T-cell (primary cell): Measurements from ENCODE around the gene RARA. TPM values are rescaled to one million over a fixed set of nuclear protein-coding genes. Genes with fewer than 3 reads are reported as not detected.
A peak's percentile ranks its signal among the peaks of the same experiment; 100 is the strongest.

Source experiments
- ATAC-seq, 4 experiments: fragments of 200-7000 bp in 3 of 4; fragments of 150-1000 bp in 1 of 4; cut with Tn5 transposase; replicated peaks in 1 of 4; 1 replicate in 3 of 4; 2 replicates in 1 of 4; pipeline ENCODE4 v1.10.0; 2021; ENCODE audit warnings: moderate library complexity in 3 of 4, mild to moderate bottlenecking in 2 of 4, moderate number of reproducible peaks in 1 of 4
- CTCF ChIA-PET, 2 donors: fragments of 300-600 bp; sonication (Branson Sonifier 250); formaldehyde crosslinking; loops; one replicate each; lab custom pipeline; 2022; ENCODE audit warnings: antibody characterized with exemption in 2 of 2; lab: Charles Lee
- POLR2A ChIA-PET, 2 donors: fragments of 300-600 bp; sonication (Branson Sonifier 250); formaldehyde crosslinking; loops; one replicate each; lab custom pipeline; 2022; ENCODE audit warnings: antibody characterized with exemption in 2 of 2; lab: Charles Lee
- DNase-seq, 35 experiments: peaks; one replicate each; pipeline versions ENCODE4 v3.0.0 to v3.0.0-alpha.2; 2013 to 2023
- H3K27ac ChIP-seq: one replicate; pipeline ENCODE4 v1.5.1; 2013; ENCODE audit warnings: low read length
- H3K27me3 ChIP-seq, 2 experiments: replicated peaks in 1 of 2; 1 replicate in 1 of 2; 2 replicates in 1 of 2; pipeline versions ENCODE4 v1.6.1 to v1.7.0; 2013; ENCODE audit warnings: low read length in 1 of 2, mixed read lengths in 1 of 2; ENCODE audit not compliant: control insufficient read depth in 2 of 2, insufficient read depth in 2 of 2; ENCODE audit errors: extremely low read depth in 1 of 2
- H3K36me3 ChIP-seq, 2 donors: 1 replicate in 1 of 2; 2 replicates in 1 of 2; pipeline versions ENCODE4 v1.6.1 to v1.7.0; 2013; ENCODE audit warnings: low read length in 1 of 2; ENCODE audit not compliant: control insufficient read depth in 2 of 2, insufficient read depth in 1 of 2; ENCODE audit errors: extremely low read depth in 1 of 2
- H3K4me1 ChIP-seq, 2 experiments: 1 replicate in 1 of 2; 2 replicates in 1 of 2; pipeline versions ENCODE4 v1.6.1 to v1.7.0; 2013; ENCODE audit warnings: low read length in 2 of 2, mixed read lengths in 1 of 2; ENCODE audit not compliant: insufficient read depth in 2 of 2, control insufficient read depth in 1 of 2; ENCODE audit errors: extremely low read depth in 1 of 2
- H3K4me3 ChIP-seq, 2 donors: 1 replicate in 1 of 2; 2 replicates in 1 of 2; pipeline versions ENCODE4 v1.5.1 to v1.7.0; 2013; ENCODE audit warnings: mild to moderate bottlenecking in 2 of 2, low read length in 1 of 2, moderate library complexity in 1 of 2; ENCODE audit not compliant: control insufficient read depth in 1 of 2; ENCODE audit errors: extremely low read depth in 1 of 2
- H3K9me3 ChIP-seq: 2 replicates; pipeline ENCODE4 v1.7.0; 2013
- H3K27ac Mint-ChIP-seq, 2 donors: one replicate each; pipeline ENCODE4 v1.8.0; 2020 to 2021; ENCODE audit warnings: mild to moderate bottlenecking in 2 of 2, mixed read lengths in 2 of 2
- H3K27me3 Mint-ChIP-seq, 2 donors: one replicate each; pipeline ENCODE4 v1.8.0; 2021 to 2022; ENCODE audit warnings: mixed read lengths in 2 of 2
- H3K36me3 Mint-ChIP-seq: one replicate; pipeline ENCODE4 v1.8.0; 2021; ENCODE audit warnings: mixed read lengths
- H3K4me1 Mint-ChIP-seq, 3 donors: one replicate each; pipeline ENCODE4 v1.8.0; 2020 to 2022; ENCODE audit warnings: mixed read lengths in 3 of 3, mild to moderate bottlenecking in 1 of 3
- H3K4me3 Mint-ChIP-seq, 3 donors: one replicate each; pipeline ENCODE4 v1.8.0; 2020 to 2022; ENCODE audit warnings: mild to moderate bottlenecking in 3 of 3, mixed read lengths in 3 of 3, moderate library complexity in 3 of 3
- H3K9me3 Mint-ChIP-seq, 3 donors: one replicate each; pipeline ENCODE4 v1.8.0; 2020 to 2022; ENCODE audit warnings: mixed read lengths in 3 of 3
- WGBS: methylation state at CpG from one replicate; pipeline ENCODE4 v1.1.5; 2013; ENCODE audit warnings: missing lambda C conversion rate; ENCODE audit not compliant: insufficient coverage; 5-methylcytosine and 5-hydroxymethylcytosine counted together
- total RNA-seq, 35 experiments: library from RNA in 6 of 35; stranded (reverse) in 6 of 35; fragments of 120-200 nt in 1 of 35; gene quantifications; one replicate each; pipeline versions ENCODE4 v1.2.1 to v1.2.4 and lab custom pipeline; 2013 to 2026

Gene RARA
- total RNA-seq, 5 donors from 2014 or later (not counting 1 experiment from before 2014, with no cell fraction given), result 46.8 to 90.7 (median 69.1) TPM

DNA sequence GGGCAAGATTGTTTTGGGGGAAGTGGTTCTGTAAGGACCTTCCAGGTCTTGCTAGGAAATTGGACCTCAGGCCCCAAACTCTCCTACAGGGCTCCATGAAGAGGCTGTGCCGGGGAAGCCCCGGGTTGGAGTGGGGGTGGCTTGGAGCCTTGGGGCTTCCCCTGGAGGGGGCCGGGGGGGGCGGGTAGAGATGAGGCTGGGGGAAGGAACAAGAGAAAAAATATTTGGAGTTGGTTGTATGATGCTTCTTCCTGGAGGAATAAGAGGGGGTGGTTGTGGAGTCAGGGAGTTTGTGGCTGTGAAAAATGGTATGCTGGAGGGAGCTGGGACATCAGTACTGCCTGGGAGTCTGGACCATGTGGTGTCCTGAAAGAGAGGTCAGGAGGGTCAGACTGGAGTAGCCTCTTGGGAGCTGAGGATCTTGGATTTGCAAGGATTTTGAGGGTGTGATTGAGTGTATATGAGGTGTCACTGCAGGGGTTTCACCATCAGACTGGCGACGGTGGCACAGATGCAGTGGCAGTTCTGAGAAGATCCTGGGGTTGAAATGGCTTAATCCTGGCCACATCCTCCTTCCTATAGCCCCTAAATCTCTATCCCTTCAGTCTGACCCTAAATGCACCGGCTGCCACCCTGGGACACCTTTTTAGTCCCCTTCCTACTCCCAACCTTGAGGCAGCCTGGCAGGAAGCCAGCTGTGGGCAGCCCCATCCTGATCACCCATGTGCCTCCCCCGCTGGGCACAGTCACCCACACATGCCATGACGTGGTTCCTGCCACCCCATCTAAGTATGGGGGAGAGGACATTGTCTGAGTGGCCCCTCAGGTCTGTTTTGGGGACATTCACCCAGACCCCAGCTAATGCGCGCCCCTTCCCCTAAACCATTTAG lies 10.9 kb downstream of the RARA start:
- ChIA-PET CTCF (interaction anchor here (0.5 to 1.2 kb wide), 3 partner anchors 10 to 115 kb away, joined by 3 to 4 read pairs (median 3); partner anchors contain the start of gene RARA (in 1 of the 2)), POLR2A (interaction anchor here (0.5 to 1.4 kb wide), 4 partner anchors 11 to 1370 kb away, joined by 3 to 4 read pairs (median 3); no protein-coding TSS in a partner anchor)
- Histone ChIP-seq H3K27ac (peak overlapping the region; percentile 99), H3K27me3 (no peaks in the 10 kb centered on the region), H3K9me3 (no peaks in the 10 kb centered on the region), H3K4me1 (peaks cover 53 to 95% of the 10 kb centered on the region in 2 experiments), H3K4me3 (peak overlapping the region; percentile 83 to 99), H3K36me3 (peaks cover 0 to 2% of the 10 kb centered on the region in 2 donors)
- peak in 34 of 35 experiments; percentile 60 to 92 (median 74) for DNase-seq
- ATAC-seq, result peak in 2 of 4 experiments; percentile 7 to 8
- peak overlapping the region; percentile 99 to 100 for H3K27ac Mint-ChIP-seq
- peak overlapping the region; percentile 91 to 96 (median 94) for H3K4me3 Mint-ChIP-seq
- no peaks in the 10 kb centered on the region for H3K27me3 Mint-ChIP-seq
- H3K9me3 Mint-ChIP-seq, result no peaks in the 10 kb centered on the region
- WGBS, result no CpG with 5 or more reads among the region's 11 CpGs
- H3K4me1 Mint-ChIP-seq, result peaks cover 83 to 92% (median 85%) of the 10 kb centered on the region in 3 donors
- no peaks in the 10 kb centered on the region for H3K36me3 Mint-ChIP-seq

DNA sequence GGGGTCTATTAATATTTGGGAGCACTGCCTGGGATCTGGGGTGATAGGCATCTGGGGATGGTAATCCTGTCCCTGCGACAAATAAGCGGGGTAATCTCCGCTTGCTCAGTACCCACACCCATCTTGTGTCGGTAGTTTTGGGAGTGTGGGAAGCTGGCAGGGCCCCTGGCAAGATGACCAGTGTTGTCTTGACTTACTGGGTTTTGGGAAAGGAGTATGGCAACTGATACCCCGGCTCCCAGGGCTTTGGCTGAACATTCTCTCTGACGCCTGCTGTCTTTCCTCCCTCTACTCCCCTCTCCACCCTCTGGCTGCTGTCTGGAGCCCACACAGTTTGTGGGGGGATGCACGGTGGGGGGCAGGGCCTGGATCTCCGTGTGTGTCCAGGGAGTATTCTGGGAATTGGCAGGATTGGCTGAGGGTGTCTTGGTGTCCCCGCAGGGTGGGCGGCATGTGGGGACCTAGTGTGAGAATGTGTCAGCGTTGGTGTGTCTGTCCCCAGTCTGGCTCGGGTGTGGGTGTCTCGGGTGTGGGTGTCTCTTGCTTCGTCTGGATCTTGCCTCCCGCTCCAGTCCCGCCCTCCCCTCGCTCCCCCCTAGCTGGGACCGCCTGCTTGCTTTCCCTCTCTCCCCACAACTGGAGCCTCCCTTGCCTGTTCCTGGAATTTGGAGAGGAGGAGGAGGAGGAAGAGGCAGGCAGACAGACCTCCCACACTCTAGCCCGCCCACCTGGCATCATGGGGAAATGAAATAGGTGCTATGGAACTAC lies 12.0 kb downstream of the RARA start:
- Mint-ChIP-seq H3K36me3 (no peaks in the 10 kb centered on the region), H3K27me3 (no peaks in the 10 kb centered on the region), H3K4me1 (peaks cover 82 to 92% (median 85%) of the 10 kb centered on the region in 3 donors), H3K9me3 (no peaks in the 10 kb centered on the region), H3K27ac (peak overlapping the region; percentile 99 to 100), H3K4me3 (peak overlapping the region; percentile 91 to 96 (median 94))
- DNase-seq, result peak in 11 of 35 experiments; percentile 38 to 69 (median 54)
- CTCF ChIA-PET, result interaction anchor here in 1 of 2 donors (1.6 kb wide), 1 partner anchor 10 kb away, joined by 4 read pairs; no protein-coding TSS in a partner anchor
- peaks cover 0 to 2% of the 10 kb centered on the region in 2 donors for H3K36me3 ChIP-seq
- POLR2A ChIA-PET, result interaction anchor here (0.8 to 1.4 kb wide), 4 partner anchors 20 to 92 kb away, joined by 3 to 4 read pairs (median 3); no protein-coding TSS in a partner anchor
- H3K27me3 ChIP-seq, result no peaks in the 10 kb centered on the region
- H3K27ac ChIP-seq, result peak overlapping the region; percentile 99
- ATAC-seq, result no peak
- H3K4me1 ChIP-seq, result peaks cover 52 to 96% of the 10 kb centered on the region in 2 experiments
- peak overlapping the region; percentile 83 to 99 for H3K4me3 ChIP-seq
- no peaks in the 10 kb centered on the region for H3K9me3 ChIP-seq
- no CpG with 5 or more reads among the region's 19 CpGs for WGBS

DNA sequence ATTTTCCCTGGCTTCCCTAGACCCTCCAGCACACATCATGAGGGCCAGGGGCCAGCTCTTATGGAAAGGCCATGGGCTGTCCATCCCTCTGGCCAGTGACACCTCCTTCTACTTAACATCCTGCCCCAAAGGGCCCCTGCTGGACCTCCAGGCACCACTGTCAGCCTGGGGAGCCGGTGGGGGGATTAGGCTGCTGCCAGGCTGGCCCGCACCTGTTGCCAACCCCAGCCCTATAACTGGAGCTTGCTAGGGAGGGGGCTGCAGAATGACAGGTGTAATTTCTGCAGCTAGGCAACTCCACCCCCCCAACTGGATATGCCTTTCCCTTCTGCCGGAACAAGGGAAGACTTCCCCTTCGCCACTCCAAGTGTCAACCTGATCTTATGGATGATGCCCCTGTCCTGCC lies 12.5 kb downstream of the RARA start:
- CTCF ChIA-PET, result interaction anchor here in 1 of 2 donors (1.6 kb wide), 1 partner anchor 9 kb away, joined by 4 read pairs; no protein-coding TSS in a partner anchor
- Mint-ChIP-seq H3K9me3 (no peaks in the 10 kb centered on the region), H3K27me3 (no peaks in the 10 kb centered on the region), H3K36me3 (no peaks in the 10 kb centered on the region), H3K4me1 (peaks cover 82 to 92% (median 85%) of the 10 kb centered on the region in 3 donors), H3K4me3 (peak overlapping the region; percentile 91 to 96 (median 94)), H3K27ac (peak overlapping the region; percentile 99 to 100)
- H3K27me3 ChIP-seq, result no peaks in the 10 kb centered on the region
- WGBS, result 80% methylated on average over 1 of the region's 4 CpGs
- H3K9me3 ChIP-seq, result no peaks in the 10 kb centered on the region
- DNase-seq (no peak), ATAC-seq (no peak)
- POLR2A ChIA-PET, result interaction anchor here (0.6 to 1.1 kb wide), 3 partner anchors 22 to 221 kb away, joined by 3 to 4 read pairs (median 3); no protein-coding TSS in a partner anchor
- peak overlapping the region; percentile 99 for H3K27ac ChIP-seq
- peak overlapping the region; percentile 83 to 99 for H3K4me3 ChIP-seq
- peaks cover 48 to 96% of the 10 kb centered on the region in 2 experiments for H3K4me1 ChIP-seq
- peaks cover 0 to 2% of the 10 kb centered on the region in 2 donors for H3K36me3 ChIP-seq

DNA sequence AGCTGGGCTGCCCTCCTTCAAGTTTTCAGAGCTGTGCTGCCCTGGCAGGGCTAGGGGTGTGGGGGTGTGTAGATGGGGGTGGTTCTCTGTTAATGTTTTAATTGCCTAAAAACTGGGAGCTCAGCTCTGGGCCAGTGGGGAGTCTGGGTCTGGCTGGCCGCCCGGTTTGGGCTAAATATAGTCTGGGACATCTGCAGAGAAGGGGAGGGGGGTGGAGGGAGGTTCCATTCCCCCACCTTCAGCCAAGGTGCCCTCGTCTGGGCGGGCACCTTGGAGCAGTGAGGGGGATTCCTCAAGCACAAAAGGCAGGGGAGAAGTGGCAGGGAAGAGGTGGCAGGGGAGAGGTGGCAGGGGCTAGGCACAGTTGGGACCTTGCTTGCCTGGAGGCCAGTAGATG lies 13.0 kb downstream of the RARA start:
- Histone ChIP-seq H3K9me3 (no peaks in the 10 kb centered on the region), H3K27ac (peak overlapping the region; percentile 99), H3K36me3 (peaks cover 0 to 2% of the 10 kb centered on the region in 2 donors), H3K27me3 (no peaks in the 10 kb centered on the region), H3K4me3 (peak overlapping the region; percentile 83 to 99), H3K4me1 (peaks cover 50 to 96% of the 10 kb centered on the region in 2 experiments)
- ChIA-PET POLR2A (interaction anchor here (0.6 to 1.6 kb wide), 5 partner anchors 8 to 220 kb away, joined by 3 to 15 read pairs (median 4); no protein-coding TSS in a partner anchor), CTCF (interaction anchor here in 1 of 2 donors (1.5 to 1.6 kb wide), 2 partner anchors 9 to 28 kb away, joined by 3 to 4 read pairs; no protein-coding TSS in a partner anchor)
- H3K27me3 Mint-ChIP-seq, result no peaks in the 10 kb centered on the region
- ATAC-seq (no peak), DNase-seq (no peak)
- peak overlapping the region; percentile 99 to 100 for H3K27ac Mint-ChIP-seq
- H3K36me3 Mint-ChIP-seq, result no peaks in the 10 kb centered on the region
- peak overlapping the region; percentile 91 to 96 (median 94) for H3K4me3 Mint-ChIP-seq
- no peaks in the 10 kb centered on the region for H3K9me3 Mint-ChIP-seq
- peaks cover 84 to 96% (median 88%) of the 10 kb centered on the region in 3 donors for H3K4me1 Mint-ChIP-seq
- WGBS, result no CpG with 5 or more reads among the region's 4 CpGs

DNA sequence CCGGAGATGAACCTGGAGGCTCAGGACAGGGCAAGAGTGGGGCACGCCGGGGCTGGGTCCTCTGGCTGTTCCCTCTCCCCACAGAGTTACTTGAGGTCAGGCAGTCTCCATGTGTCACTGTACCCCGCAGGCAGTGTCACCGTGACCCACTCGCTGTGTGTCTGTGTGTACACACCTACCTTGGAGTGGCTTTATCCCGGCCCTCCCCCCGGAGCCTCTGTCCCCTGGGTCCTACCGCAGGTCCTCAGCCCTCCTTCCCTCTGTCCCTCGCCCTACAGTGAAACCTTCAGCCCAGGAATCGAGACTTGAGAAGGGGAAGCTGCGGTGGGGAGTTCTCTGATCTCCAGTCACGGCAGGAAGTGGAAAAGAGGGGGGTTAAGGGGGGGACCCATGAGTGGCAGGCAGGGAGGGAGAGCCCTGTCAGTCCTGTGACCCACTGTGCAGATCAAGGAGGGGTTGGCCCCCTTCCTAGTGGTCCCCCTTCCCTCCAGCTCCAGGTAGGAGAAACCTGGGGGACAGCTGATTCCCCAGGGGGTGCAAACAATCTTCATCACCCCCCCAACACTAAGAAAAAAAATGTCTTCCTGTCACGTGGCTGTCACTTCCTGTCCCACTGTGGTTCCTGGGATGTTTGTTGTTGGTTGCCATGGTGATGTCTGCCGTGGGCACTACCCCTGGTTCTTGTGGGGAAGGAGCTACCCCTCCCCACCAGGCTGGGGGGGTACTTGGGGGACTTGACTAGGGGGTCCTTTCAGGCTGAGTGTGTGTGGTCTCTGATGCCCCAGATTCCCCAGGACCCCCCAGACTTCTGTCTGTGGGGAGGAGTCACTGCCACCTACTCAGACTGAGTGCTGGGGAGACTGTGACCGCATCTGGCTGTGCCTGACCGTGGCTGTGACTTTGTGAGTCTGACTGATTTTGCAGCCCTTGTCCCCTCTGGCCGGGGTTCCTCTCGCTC lies 13.7 kb downstream of the RARA start:
- Mint-ChIP-seq H3K4me1 (peaks cover 84 to 96% (median 88%) of the 10 kb centered on the region in 3 donors), H3K27me3 (no peaks in the 10 kb centered on the region), H3K4me3 (peak overlapping the region; percentile 91 to 96 (median 94)), H3K27ac (peak overlapping the region; percentile 99 to 100), H3K9me3 (no peaks in the 10 kb centered on the region), H3K36me3 (no peaks in the 10 kb centered on the region)
- ChIA-PET POLR2A (interaction anchor here (0.6 to 1.6 kb wide), 8 partner anchors 8 to 257 kb away, joined by 3 to 15 read pairs (median 4); no protein-coding TSS in a partner anchor), CTCF (interaction anchor here (0.6 to 1.6 kb wide), 7 partner anchors 8 to 547 kb away, joined by 3 to 5 read pairs (median 3); no protein-coding TSS in a partner anchor)
- Histone ChIP-seq H3K36me3 (peaks cover 0 to 2% of the 10 kb centered on the region in 2 donors), H3K27me3 (no peaks in the 10 kb centered on the region), H3K27ac (peak overlapping the region; percentile 99), H3K4me1 (peaks cover 48 to 96% of the 10 kb centered on the region in 2 experiments), H3K4me3 (peak overlapping the region; percentile 83 to 99), H3K9me3 (no peaks in the 10 kb centered on the region)
- DNase-seq (peak; percentile 76 to 98 (median 91)), ATAC-seq (peak; percentile 36 to 49 (median 46))
- 3% methylated on average over 8 of the region's 19 CpGs for WGBS
